Effector memory CD4-positive, alpha-beta T cell (primary cell): ENCODE results near the gene CCND1.

Source experiments
- DNase-seq, 3 donors: peaks; one replicate each; pipeline ENCODE4 v3.0.0-alpha.2; 2020
- H3K27ac ChIP-seq: 2 replicates; pipeline ENCODE4 v1.7.0; 2013; ENCODE audit warnings: mild to moderate bottlenecking, low read length, moderate library complexity; ENCODE audit not compliant: insufficient read depth, poor library complexity, severe bottlenecking
- H3K27me3 ChIP-seq: replicated peaks from 2 replicates; pipeline ENCODE4 v1.7.0; 2013; ENCODE audit warnings: mild to moderate bottlenecking, low read length; ENCODE audit not compliant: insufficient read depth, control insufficient read depth, poor library complexity, severe bottlenecking
- H3K36me3 ChIP-seq: 2 replicates; pipeline ENCODE4 v1.7.0; 2013; ENCODE audit warnings: mild to moderate bottlenecking, low read length, moderate library complexity; ENCODE audit not compliant: control insufficient read depth, insufficient read depth
- H3K4me1 ChIP-seq: 2 replicates; pipeline ENCODE4 v1.7.0; 2013; ENCODE audit warnings: low read length, mild to moderate bottlenecking; ENCODE audit not compliant: control insufficient read depth, insufficient read depth, poor library complexity, severe bottlenecking
- H3K4me3 ChIP-seq: 2 replicates; pipeline ENCODE4 v1.7.0; 2013; ENCODE audit warnings: low read length, low read depth, mild to moderate bottlenecking; ENCODE audit not compliant: insufficient read depth, poor library complexity, severe bottlenecking
- H3K9me3 ChIP-seq: 2 replicates; pipeline ENCODE4 v1.7.0; 2013; ENCODE audit warnings: mild to moderate bottlenecking, low read length, moderate library complexity; ENCODE audit not compliant: control insufficient read depth

Gene CCND1

DNA sequence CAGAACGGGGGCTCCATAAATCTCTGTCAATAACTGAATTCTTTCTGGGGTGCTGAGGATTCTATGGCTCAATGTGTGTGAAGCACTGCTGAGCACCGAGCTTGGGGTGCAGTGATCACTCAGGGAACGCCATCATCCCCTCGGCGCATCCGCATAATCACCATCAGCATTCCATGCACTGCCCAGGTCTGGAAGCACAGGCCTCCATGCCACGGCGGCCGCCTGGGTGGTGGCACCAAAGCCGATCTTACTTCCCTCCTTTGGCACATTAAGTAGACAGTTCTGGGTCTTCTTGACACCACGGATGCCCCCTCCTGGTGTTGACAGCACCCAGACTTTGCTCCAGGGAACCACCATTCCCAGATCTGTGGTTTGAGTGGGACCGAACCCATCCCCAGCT is 18.6 kb downstream of the CCND1 start:
- no peak for DNase-seq
- peaks cover 15% of the 10 kb centered on the region for H3K36me3 ChIP-seq

GRCh38 chr11:69660001-69660500 is 19.1 kb downstream of the CCND1 start:
- Histone ChIP-seq H3K27me3 (no peaks in the 10 kb centered on the region), H3K27ac (no peak overlapping the region), H3K36me3 (peaks cover 20% of the 10 kb centered on the region), H3K9me3 (no peaks in the 10 kb centered on the region), H3K4me1 (no peaks in the 10 kb centered on the region), H3K4me3 (no peak overlapping the region)
- DNase-seq = no peak

More for the DNA sequence above, 18.6 kb downstream of the CCND1 start:
- Histone ChIP-seq H3K4me3 (no peak overlapping the region), H3K27me3 (no peaks in the 10 kb centered on the region), H3K4me1 (no peaks in the 10 kb centered on the region), H3K27ac (no peak overlapping the region), H3K9me3 (no peaks in the 10 kb centered on the region)

GRCh38 chr11:69661413-69661715 is 20.4 kb downstream of the CCND1 start:
- Histone ChIP-seq H3K27me3 (no peaks in the 10 kb centered on the region), H3K4me1 (no peaks in the 10 kb centered on the region), H3K36me3 (peaks cover 30% of the 10 kb centered on the region), H3K4me3 (no peak overlapping the region), H3K27ac (no peak overlapping the region), H3K9me3 (no peaks in the 10 kb centered on the region)
- DNase-seq = no peak

DNA sequence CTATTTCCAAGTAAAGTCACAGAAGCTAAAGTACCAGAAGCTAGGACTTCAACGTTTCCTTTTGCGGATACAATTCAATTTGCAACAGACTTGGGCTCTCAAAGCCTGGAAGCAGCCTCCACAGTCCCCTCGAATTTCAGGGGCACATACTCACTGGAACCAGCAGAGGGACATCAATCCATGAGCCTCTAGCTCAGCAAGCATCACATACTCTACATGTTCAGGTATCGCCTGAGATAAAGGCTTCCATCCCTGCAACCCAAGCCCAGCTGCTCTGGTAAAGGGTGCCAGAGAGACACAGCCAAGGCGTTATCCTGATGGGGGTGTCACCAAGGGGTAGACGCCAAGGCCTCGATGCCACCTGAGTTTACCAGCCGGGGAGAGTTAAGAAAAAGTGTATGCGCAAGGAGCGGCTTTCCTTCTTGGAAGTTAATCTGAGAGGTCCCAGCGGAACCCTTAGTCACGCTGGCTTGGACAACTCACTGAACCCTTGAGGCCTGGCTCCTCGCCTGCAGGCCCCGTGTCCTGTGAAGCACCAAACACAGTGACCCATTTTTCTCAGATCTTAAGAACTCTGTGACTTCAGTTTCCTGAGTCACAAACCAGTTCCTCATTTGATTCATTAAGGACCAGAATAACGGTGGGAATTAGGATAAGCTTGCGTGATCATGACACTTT is 21.2 kb downstream of the CCND1 start:
- no peak overlapping the region for H3K27ac ChIP-seq
- H3K27me3 ChIP-seq = no peaks in the 10 kb centered on the region
- no peak overlapping the region for H3K4me3 ChIP-seq
- H3K4me1 ChIP-seq = no peaks in the 10 kb centered on the region
- H3K9me3 ChIP-seq = no peaks in the 10 kb centered on the region
- DNase-seq = no peak
- H3K36me3 ChIP-seq = peaks cover 35% of the 10 kb centered on the region

DNA sequence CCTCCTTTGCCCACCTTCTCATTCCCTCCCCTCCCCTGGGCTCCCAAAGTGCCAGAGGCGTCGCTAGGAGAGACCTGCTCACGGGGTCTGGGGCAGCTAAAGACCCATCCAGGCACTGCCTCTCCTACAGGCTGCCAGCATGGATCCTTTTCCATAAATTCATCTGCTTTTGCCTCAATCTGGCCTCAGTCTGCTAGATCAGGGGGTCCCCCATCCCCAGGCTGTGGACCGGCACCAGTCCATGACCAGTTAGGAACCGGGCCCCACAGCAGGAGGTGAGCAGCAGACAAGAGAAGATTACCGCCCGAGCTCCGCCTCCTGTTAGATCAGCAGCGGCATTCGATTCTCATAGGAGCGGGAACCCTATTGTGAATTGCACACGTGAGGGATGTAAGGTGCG is 21.9 kb downstream of the CCND1 start:
- H3K4me1 ChIP-seq = no peaks in the 10 kb centered on the region
- H3K27ac ChIP-seq = no peak overlapping the region
- H3K9me3 ChIP-seq = no peaks in the 10 kb centered on the region
- peaks cover 41% of the 10 kb centered on the region for H3K36me3 ChIP-seq
- H3K4me3 ChIP-seq = no peak overlapping the region
- H3K27me3 ChIP-seq = no peaks in the 10 kb centered on the region
- DNase-seq = no peak

DNA sequence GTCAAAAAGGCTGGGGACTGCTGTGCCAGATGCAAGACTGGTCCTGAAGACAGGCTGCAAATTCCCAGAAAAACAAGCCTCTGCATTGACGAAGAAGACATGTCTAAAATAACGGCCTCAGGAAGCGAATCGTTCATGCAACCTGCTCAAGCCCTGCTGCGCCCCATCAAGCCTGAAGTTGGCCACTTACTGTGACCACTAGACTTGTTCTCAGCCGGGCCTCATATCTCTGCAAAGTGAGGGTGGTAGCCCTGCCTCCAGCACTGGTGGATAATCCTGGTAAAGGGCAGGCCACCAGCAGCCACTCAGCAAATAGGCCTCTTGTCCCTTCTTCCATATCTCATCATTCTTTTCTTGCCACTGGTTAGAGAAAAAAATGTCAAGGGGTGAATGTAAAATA is 22.4 kb downstream of the CCND1 start:
- DNase-seq = no peak
- Histone ChIP-seq H3K4me3 (no peak overlapping the region), H3K27ac (no peak overlapping the region), H3K36me3 (peaks cover 42% of the 10 kb centered on the region), H3K4me1 (no peaks in the 10 kb centered on the region), H3K9me3 (no peaks in the 10 kb centered on the region), H3K27me3 (no peaks in the 10 kb centered on the region)

GRCh38 chr11:69664103-69664775 is 23.3 kb downstream of the CCND1 start:
- Histone ChIP-seq H3K36me3 (peaks cover 45% of the 10 kb centered on the region), H3K4me3 (no peak overlapping the region), H3K4me1 (no peaks in the 10 kb centered on the region)

GRCh38 chr11:69664901-69665300 is 23.9 kb downstream of the CCND1 start:
- Histone ChIP-seq H3K9me3 (no peaks in the 10 kb centered on the region), H3K4me3 (no peak overlapping the region), H3K27ac (no peak overlapping the region), H3K27me3 (no peaks in the 10 kb centered on the region), H3K4me1 (no peaks in the 10 kb centered on the region), H3K36me3 (peaks cover 47% of the 10 kb centered on the region)
- no peak for DNase-seq

More at GRCh38 chr11:69664103-69664775, 23.3 kb downstream of the CCND1 start:
- no peak overlapping the region for H3K27ac ChIP-seq
- no peaks in the 10 kb centered on the region for H3K9me3 ChIP-seq
- DNase-seq = no peak
- H3K27me3 ChIP-seq = no peaks in the 10 kb centered on the region

GRCh38 chr11:69665669-69666068 is 24.7 kb downstream of the CCND1 start:
- Histone ChIP-seq H3K27ac (no peak overlapping the region), H3K4me1 (no peaks in the 10 kb centered on the region), H3K9me3 (no peaks in the 10 kb centered on the region), H3K36me3 (peaks cover 50% of the 10 kb centered on the region), H3K4me3 (no peak overlapping the region), H3K27me3 (no peaks in the 10 kb centered on the region)
- no peak for DNase-seq

DNA sequence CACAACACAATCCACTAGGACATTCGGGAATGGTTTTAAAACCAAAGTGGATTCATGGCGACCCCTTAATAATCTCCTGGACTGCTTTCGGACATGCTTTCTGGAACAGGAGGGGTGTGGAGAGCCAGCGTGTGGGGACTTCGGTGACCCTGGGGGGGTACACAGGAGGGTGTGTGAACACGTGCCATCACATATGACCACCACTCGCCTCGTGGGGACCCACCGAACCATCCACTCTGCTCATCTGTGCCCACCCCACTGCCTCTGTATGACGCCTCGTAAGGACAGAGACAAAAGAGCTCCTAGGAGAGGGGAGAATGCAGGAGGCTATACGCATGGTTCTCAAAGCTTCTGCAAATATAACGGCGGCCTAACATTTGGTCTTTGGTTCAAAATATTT is 25.3 kb downstream of the CCND1 start:
- H3K27me3 ChIP-seq = no peaks in the 10 kb centered on the region
- H3K36me3 ChIP-seq = peaks cover 54% of the 10 kb centered on the region
- no peak overlapping the region for H3K27ac ChIP-seq
- H3K4me3 ChIP-seq = no peak overlapping the region
- no peak for DNase-seq
- no peaks in the 10 kb centered on the region for H3K4me1 ChIP-seq
- H3K9me3 ChIP-seq = no peaks in the 10 kb centered on the region
